Inferior parietal cortex (tissue), 1 donor: Measurements from ENCODE around the gene PCDHA9.
A peak's percentile ranks its signal among the peaks of the same experiment; 100 is the strongest.
"Not testable (repeated sequence)": the region's sequence is repeated elsewhere in the genome, so short reads cannot be mapped to it uniquely, and the experiment has no call there.

Source experiments
- DNase-seq: peaks from one replicate; pipeline ENCODE4 v3.0.0-alpha.2; 2016; ENCODE audit errors: extremely low spot score

PCDHA9 gene

GRCh38 chr5:140876541-140877261 lies 28.5 kb downstream of the PCDHA9 start:
- DNase-seq = not testable (repeated sequence)

GRCh38 chr5:140877262-140877581 lies 29.0 kb downstream of the PCDHA9 start:
- DNase-seq = no peak

GRCh38 chr5:140881889-140882590 lies 33.9 kb downstream of the PCDHA9 start, which contains the start of gene PCDHA13:
TSS of gene PCDHA13 (plus strand) at chr5:140882124. CDS start at chr5:140882269, 145 bp downstream.
- DNase-seq = no peak

- DNase-seq = peak; percentile 33
Observed at GRCh38 chr5:140882591-140882899, 34.4 kb downstream of the PCDHA9 start.

- DNase-seq = no peak
Observed at GRCh38 chr5:140883373-140883772, 35.2 kb downstream of the PCDHA9 start.

- DNase-seq = no peak
Observed at GRCh38 chr5:140883927-140884697, 35.9 kb downstream of the PCDHA9 start.
